Measurements from ENCODE around the gene B3GNT3. TPM values are rescaled to one million over a fixed set of nuclear protein-coding genes. Genes with fewer than 3 reads are reported as not detected.

The B3GNT3 gene
- total and polyA plus RNA-seq, 9 donors = 0.25 to 0.79 (median 0.37) TPM; not detected in 2

DNA sequence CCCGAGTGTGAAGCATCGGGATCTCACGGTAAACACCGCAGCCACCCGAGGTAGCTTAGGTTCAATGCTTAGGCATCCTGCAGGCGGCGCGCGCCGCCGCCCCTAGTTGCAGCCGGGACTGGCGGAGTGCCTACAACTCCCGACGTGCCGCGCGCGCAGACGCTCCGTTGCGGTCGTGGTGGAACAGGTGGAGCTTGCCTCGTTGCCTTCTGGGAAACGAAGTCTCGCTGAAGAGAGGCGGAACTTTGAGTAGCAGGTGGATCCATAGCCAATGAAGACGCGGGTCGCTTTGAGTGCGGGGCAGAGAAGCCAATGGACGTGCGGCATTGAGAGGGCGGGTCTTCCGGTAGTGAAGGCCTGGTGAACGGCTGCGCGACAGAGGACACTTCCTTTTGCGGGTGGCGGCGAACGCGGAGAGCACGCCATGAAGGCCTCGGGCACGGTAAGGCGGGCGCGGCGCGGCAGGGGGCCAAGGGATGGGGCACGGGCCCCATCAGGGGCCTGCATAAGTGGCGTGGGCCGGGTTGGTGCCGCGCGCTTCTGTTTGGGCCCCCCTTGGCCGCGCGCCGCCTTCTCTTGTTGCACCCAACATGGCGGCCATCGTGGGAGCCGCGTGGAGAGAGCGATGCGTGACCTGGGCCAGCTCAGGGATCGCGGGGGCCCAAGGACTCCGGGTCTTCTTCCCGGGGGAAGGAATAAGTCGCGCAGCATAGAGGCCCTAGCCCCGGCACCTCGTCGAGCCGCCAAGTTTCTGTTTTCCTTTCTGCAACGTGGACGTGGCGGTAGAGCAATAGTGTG lies 64.8 kb downstream of the B3GNT3 start, which contains the start of gene RPL18A:
Gene RPL18A (plus strand): TSS at position 378 of the 798 bp plus-strand sequence. CDS start 47 bp downstream, at position 425.
- Histone ChIP-seq H3K36me3 (no peaks in the 10 kb centered on the region), H3K4me1 (ENCODE audit: insufficient read depth) (peaks cover 5% of the 10 kb centered on the region), H3K27ac (peak within 1 kb of the TSS; percentile 79 to 86), H3K27me3 (no peaks in the 10 kb centered on the region), H3K9me3 (no peaks in the 10 kb centered on the region), H3K4me3 (peak within 1 kb of the TSS; percentile 92)
- WGBS, 3 donors = 0 to 1% (median 1%) methylated on average over 62 to 80 of the region's 80 CpGs
- DNase-seq = peak; percentile 98 to 99 (median 98)
- TF ChIP-seq POLR2A (IDR thresholded peaks at IDR 0.05) = peak; percentile 91
- TF ChIP-seq EP300 (IDR thresholded peaks at IDR 0.05) = no peak
- TF ChIP-seq, protein P1, sequence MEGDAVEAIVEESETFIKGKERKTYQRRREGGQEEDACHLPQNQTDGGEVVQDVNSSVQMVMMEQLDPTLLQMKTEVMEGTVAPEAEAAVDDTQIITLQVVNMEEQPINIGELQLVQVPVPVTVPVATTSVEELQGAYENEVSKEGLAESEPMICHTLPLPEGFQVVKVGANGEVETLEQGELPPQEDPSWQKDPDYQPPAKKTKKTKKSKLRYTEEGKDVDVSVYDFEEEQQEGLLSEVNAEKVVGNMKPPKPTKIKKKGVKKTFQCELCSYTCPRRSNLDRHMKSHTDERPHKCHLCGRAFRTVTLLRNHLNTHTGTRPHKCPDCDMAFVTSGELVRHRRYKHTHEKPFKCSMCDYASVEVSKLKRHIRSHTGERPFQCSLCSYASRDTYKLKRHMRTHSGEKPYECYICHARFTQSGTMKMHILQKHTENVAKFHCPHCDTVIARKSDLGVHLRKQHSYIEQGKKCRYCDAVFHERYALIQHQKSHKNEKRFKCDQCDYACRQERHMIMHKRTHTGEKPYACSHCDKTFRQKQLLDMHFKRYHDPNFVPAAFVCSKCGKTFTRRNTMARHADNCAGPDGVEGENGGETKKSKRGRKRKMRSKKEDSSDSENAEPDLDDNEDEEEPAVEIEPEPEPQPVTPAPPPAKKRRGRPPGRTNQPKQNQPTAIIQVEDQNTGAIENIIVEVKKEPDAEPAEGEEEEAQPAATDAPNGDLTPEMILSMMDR (IDR thresholded peaks at IDR 0.05) = peak; percentile 63 to 88 (median 78)
- intact Hi-C loops (cut with DNase I) = loop anchor here in 3 of 4 donors (10.0 kb wide), 4 partner anchors 65 to 255 kb away; partner anchors contain the start of gene B3GNT3 (in 1 of the 3)

DNA sequence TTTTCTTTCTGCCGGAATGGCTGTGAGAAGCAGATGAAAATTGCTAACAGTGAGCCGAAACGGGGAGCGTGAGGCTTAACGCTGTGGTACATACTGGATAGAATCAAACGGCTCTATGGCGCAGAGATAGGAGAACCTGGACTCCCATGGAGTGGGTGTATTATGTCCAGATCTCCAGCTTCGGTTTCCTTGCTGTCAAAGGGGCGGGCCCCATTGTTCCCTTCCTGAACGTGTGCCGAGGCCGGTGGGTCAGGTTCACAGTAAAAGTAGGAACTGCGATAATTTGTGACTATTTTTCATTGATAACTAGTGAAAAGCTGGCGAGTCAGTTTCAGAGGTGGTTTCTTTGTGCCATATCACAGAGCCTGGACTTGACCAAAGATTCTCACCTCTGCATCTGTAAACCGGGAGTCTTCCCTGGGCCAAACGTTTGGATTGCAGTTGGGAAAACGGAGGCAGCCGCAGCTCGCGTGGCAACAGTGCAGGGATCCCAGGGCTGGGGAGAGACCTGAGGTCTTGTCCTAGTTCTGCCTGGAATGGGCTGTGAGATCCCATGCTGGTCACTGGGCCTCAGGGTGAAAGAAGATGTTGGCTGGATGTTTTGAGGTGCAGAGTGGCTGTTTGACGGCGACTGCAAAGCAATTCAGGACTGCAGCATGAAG lies 65.5 kb downstream of the B3GNT3 start:
- H3K27ac ChIP-seq = peak overlapping the region; percentile 79 to 86
- H3K9me3 ChIP-seq = no peaks in the 10 kb centered on the region
- H3K36me3 ChIP-seq = no peaks in the 10 kb centered on the region
- H3K27me3 ChIP-seq = no peaks in the 10 kb centered on the region
- peak in 1 of 5 donors; percentile 36 for DNase-seq
- H3K4me1 ChIP-seq (ENCODE audit: insufficient read depth) = peaks cover 5% of the 10 kb centered on the region
- TF ChIP-seq EP300 (IDR thresholded peaks at IDR 0.05) = no peak
- TF ChIP-seq, protein P1 (IDR thresholded peaks at IDR 0.05) = no peak
- WGBS, 3 donors = 0 to 1% (median 1%) methylated on average over 22 of the region's 22 CpGs
- intact Hi-C loops (cut with DNase I) = loop anchor here in 2 of 4 donors (10.0 kb wide), 2 partner anchors 124 to 134 kb away; no protein-coding TSS in a partner anchor
- H3K4me3 ChIP-seq = peak overlapping the region; percentile 92

DNA sequence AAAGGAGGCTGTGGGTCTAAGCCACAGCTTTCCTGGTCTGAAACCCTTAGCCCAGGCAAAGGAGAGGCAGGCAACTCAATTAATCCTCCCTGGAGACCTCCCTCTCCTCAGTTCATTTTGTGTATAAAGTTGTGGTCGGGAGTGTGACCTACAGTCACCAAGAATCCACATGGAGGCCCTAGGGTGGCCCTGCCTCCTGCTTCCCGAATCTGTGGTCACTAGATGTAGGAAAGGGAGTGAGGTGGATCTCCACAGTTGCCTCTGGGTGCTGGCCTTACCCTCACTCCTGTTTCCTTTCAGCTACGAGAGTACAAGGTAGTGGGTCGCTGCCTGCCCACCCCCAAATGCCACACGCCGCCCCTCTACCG lies 66.0 kb downstream of the B3GNT3 start:
- Histone ChIP-seq H3K36me3 (no peaks in the 10 kb centered on the region), H3K4me3 (peak overlapping the region; percentile 92), H3K27me3 (no peaks in the 10 kb centered on the region), H3K9me3 (no peaks in the 10 kb centered on the region), H3K4me1 (ENCODE audit: insufficient read depth) (peaks cover 5% of the 10 kb centered on the region), H3K27ac (no peak overlapping the region)
- 17 to 40% (median 18%) methylated on average over 7 of the region's 7 CpGs for WGBS, 3 donors
- DNase-seq = no peak
- intact Hi-C loops (cut with DNase I) = loop anchor here in 2 of 4 donors (10.0 kb wide), 2 partner anchors 124 to 134 kb away; no protein-coding TSS in a partner anchor
- TF ChIP-seq POLR2A (IDR thresholded peaks at IDR 0.05) = no peak
- no peak for TF ChIP-seq EP300 (IDR thresholded peaks at IDR 0.05)
- TF ChIP-seq, protein P1 (IDR thresholded peaks at IDR 0.05) = no peak

- intact Hi-C loops (cut with DNase I) = loop anchor here in 2 of 4 donors (10.0 kb wide), 2 partner anchors 123 to 133 kb away; no protein-coding TSS in a partner anchor
- H3K27ac ChIP-seq = no peak overlapping the region
- 57 to 73% (median 60%) methylated on average over 23 of the region's 23 CpGs for WGBS, 3 donors
- DNase-seq = peak in 1 of 5 donors; percentile 36
- no peaks in the 10 kb centered on the region for H3K9me3 ChIP-seq
- TF ChIP-seq, protein P1 (IDR thresholded peaks at IDR 0.05) = no peak
- TF ChIP-seq EP300 (IDR thresholded peaks at IDR 0.05) (no peak), POLR2A (IDR thresholded peaks at IDR 0.05) (no peak)
- H3K36me3 ChIP-seq = no peaks in the 10 kb centered on the region
- peaks cover 5% of the 10 kb centered on the region for H3K4me1 ChIP-seq (ENCODE audit: insufficient read depth)
- no peaks in the 10 kb centered on the region for H3K27me3 ChIP-seq
- no peak overlapping the region for H3K4me3 ChIP-seq
Measured at GRCh38 chr19:17861542-17862402, 66.8 kb downstream of the B3GNT3 start.

Measured in ovary (tissue), 9 donors.